ENCODE results near the gene ARRDC5.

Gene ARRDC5

GRCh38 chr19:4911786-4912672, 9.3 kb upstream of the ARRDC5 start:
- peak; percentile 74 for TF ChIP-seq CTCF (IDR thresholded peaks at IDR 0.05; ENCODE audit: low read depth, low read length, missing control alignments)
- H3K27me3 ChIP-seq (replicated peaks): no peaks in the 10 kb centered on the region
- peak; percentile 99 for DNase-seq
- H3K4me3 ChIP-seq (ENCODE audit: low read depth, low read length): peak overlapping the region; percentile 63
- in situ Hi-C loops (cut with HindIII; ENCODE audit: low pct_ligation_motif_present, low sequenced_read_pairs): no loop called here
- H3K36me3 ChIP-seq (replicated peaks): no peaks in the 10 kb centered on the region
- peak overlapping the region; percentile 89 for H3K27ac ChIP-seq

- Histone ChIP-seq H3K27me3 (replicated peaks) (no peaks in the 10 kb centered on the region), H3K4me3 (ENCODE audit: low read depth, low read length) (peak overlapping the region; percentile 63), H3K27ac (peak overlapping the region; percentile 89), H3K36me3 (replicated peaks) (no peaks in the 10 kb centered on the region)
- DNase-seq: peak; percentile 14
- in situ Hi-C loops (cut with HindIII; ENCODE audit: low pct_ligation_motif_present, low sequenced_read_pairs): no loop called here
- TF ChIP-seq CTCF (IDR thresholded peaks at IDR 0.05; ENCODE audit: low read depth, low read length, missing control alignments): no peak
Measured at GRCh38 chr19:4911314-4911713, 8.6 kb upstream of the ARRDC5 start.

GRCh38 chr19:4910594-4911281, 8.0 kb upstream of the ARRDC5 start:
- H3K27ac ChIP-seq: peak overlapping the region; percentile 89
- TF ChIP-seq CTCF (IDR thresholded peaks at IDR 0.05; ENCODE audit: low read depth, low read length, missing control alignments): no peak
- peak overlapping the region; percentile 63 for H3K4me3 ChIP-seq (ENCODE audit: low read depth, low read length)
- H3K36me3 ChIP-seq (replicated peaks): no peaks in the 10 kb centered on the region
- H3K27me3 ChIP-seq (replicated peaks): no peaks in the 10 kb centered on the region
- peak; percentile 57 for DNase-seq
- in situ Hi-C loops (cut with HindIII; ENCODE audit: low pct_ligation_motif_present, low sequenced_read_pairs): no loop called here

- in situ Hi-C loops (cut with HindIII; ENCODE audit: low pct_ligation_motif_present, low sequenced_read_pairs): no loop called here
- no peak for TF ChIP-seq CTCF (IDR thresholded peaks at IDR 0.05; ENCODE audit: low read depth, low read length, missing control alignments)
- Histone ChIP-seq H3K4me3 (ENCODE audit: low read depth, low read length) (peak overlapping the region; percentile 63), H3K27ac (peak overlapping the region; percentile 89), H3K36me3 (replicated peaks) (no peaks in the 10 kb centered on the region), H3K27me3 (replicated peaks) (no peaks in the 10 kb centered on the region)
- peak; percentile 89 for DNase-seq
Measured at GRCh38 chr19:4909897-4910593, 7.3 kb upstream of the ARRDC5 start.

GRCh38 chr19:4909156-4909896, 6.6 kb upstream of the ARRDC5 start, which contains the start of gene UHRF1:
UHRF1 (plus strand) TSS chr19:4909501; CDS start chr19:4910886, 1,385 bp downstream.
- in situ Hi-C loops (cut with HindIII; ENCODE audit: low pct_ligation_motif_present, low sequenced_read_pairs): no loop called here
- DNase-seq: no peak
- Histone ChIP-seq H3K27ac (peak within 1 kb of the TSS; percentile 89), H3K36me3 (replicated peaks) (no peaks in the 10 kb centered on the region), H3K4me3 (ENCODE audit: low read depth, low read length) (peak within 1 kb of the TSS; percentile 63), H3K27me3 (replicated peaks) (no peaks in the 10 kb centered on the region)
- no peak for TF ChIP-seq CTCF (IDR thresholded peaks at IDR 0.05; ENCODE audit: low read depth, low read length, missing control alignments)

All from brain microvascular endothelial cell (primary cell).